EH (cell line): Measurements from ENCODE around the gene JDP2.

ENCODE experiments used
- DNase-seq: peaks from one replicate; pipeline ENCODE4 v3.0.0-alpha.2; 2015; ENCODE audit warnings: low read depth

JDP2 gene

DNA sequence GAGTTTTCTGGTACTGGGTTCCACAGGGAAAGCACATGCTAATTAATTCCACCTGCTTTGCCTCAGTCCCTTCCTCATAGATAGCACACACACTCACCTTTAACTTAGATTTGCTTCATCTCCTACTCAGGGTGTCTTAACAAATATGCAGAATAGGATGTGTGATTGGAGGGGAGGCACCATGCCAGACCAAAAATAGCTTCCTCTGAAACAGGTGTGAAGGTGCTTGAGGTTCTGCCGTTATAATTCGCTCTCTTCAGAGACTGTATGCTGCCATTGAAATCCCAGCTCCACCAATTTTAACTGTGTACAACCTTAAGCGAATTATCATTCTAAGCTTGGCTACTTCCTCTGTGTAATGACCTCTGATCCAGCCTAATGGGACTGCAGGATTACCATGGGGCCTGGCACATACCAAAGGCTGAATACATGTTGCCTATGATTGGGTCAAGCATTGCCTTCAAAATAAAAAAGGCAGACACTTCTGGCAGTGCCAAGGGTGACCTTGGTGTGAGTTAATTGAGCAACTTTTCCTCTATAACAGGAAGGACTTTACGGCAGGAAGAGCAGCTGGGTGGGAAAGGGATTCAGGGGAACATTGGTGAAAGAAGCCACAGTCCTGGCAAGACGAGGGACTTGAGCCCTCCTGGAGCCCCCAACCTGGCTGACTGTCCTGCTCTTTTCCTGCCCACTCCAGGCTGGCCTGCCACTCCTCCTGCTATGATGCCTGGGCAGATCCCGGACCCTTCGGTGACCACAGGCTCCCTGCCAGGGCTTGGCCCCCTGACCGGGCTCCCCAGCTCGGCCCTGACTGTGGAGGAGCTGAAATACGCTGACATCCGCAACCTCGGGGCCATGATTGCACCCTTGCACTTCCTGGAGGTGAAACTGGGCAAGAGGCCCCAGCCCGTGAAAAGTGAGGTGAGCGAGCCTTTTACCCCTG, 9.7 kb downstream of the JDP2 start:
- DNase-seq = no peak

- DNase-seq = no peak
Observed at GRCh38 chr14:75438486-75439080, 10.8 kb downstream of the JDP2 start.

DNA sequence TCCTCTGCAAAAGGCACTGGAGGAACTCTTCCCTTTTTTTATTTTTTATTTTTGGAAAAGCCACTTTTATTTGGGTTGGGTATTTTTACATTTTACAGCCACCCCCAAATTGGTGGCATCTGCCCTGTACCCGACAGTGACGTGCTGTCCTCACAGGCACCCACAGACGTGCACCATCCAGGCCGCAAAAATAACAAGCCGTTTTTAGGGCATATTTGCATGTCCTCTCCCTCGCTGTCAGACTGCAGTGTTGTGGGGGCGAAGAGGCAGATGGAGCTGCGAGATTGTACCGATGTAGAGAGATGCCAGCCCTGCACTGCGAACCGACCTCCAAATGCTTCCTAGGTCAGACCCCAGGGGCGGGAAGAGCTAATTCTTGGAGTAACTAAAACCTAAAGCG, 12.2 kb downstream of the JDP2 start:
- no peak for DNase-seq

GRCh38 chr14:75440733-75441477, 13.1 kb downstream of the JDP2 start:
- peak; percentile 55 for DNase-seq

DNA sequence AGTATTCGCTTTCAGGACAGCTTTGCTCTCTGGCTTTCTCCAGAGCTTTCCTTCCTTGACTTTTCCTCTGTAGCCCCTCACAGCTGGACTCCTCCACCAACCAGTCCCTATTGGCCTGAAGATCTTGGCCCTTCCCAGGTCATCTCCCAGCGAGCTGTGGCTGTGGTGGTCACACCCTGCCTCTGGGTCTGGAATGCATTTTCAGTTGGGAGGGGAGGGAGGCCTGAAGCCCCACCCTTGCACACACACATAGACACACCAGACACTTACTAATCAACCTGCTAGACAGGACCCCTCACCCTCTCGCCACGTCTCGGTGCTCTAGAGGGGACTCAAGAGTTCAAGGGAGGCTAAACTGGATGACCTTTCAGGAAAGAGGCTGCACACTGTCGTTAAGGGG, 13.9 kb downstream of the JDP2 start:
- no peak for DNase-seq

DNA sequence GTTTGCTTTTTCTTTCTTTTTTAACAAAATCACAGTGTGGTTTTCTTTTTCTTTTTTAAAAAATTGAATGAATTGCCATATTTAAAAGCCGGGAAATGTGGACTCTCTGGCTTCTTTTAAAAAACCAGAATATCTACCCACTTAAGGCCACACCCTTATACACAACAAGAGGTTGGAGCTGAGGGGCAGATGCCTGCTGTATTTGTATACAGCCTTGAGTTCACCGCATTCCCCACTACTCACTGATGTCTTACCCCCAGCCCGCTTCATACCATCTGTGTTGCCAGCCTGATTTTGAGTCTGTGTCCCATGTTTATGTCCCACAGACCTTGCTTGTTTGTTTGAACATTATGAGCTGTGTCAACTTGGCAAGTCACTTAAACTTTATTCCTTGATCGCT, 14.3 kb downstream of the JDP2 start:
- no peak for DNase-seq

DNA sequence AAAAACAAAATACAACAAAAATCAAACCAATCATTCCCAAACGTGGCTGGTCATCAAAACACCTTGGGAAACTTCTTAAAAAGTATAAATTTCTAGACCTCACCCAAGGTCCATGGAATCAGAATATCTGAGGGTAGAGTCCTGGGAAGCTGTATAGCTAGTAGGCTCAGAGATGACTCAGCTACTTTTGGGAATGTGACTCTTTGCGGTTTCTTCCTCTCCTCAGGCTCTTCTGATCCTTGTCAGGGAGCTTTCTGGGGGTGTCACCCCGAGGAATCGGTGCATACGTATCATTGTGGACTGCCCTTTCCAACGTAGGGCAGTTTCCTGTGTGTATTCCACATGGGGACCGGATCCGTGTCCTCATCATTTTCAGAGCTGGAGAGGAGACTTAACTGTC, 14.8 kb downstream of the JDP2 start:
- DNase-seq = peak; percentile 60

DNA sequence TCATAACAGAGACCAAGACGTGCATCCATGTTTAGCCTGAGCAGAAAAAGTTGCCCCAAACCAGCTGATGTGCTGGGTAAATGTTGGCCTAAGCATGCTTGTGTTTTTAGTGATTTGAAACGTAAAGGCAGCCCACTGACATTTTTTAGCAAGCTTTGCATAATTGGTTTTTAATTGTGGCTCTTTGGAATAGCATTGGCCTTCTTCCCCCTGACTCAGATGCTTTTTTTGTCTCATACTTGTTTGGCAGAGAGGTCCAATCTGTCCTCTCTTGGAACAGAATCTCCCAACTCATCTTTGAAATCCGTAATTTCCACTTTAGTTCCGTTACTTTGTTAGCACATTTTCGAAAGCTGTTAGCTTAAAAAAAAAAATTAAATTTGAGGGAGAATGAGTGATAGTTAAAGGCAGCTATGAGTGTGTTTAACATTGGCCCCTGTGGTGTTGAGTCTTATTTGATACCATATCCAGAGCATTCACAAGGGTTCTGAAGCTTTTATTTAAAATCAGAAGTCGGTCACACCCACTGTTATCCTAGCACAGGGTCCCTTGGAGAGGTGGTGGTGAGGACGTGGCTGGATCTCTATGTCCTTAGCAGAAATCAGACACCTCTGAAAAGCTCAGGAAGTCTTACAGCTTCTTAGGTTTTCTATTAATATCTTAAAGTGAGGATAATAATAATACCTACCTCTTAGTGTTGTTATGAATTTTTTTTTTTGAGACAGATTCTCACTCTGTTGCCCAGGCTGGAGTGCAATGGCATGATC, 15.6 kb downstream of the JDP2 start:
- DNase-seq = no peak

DNA sequence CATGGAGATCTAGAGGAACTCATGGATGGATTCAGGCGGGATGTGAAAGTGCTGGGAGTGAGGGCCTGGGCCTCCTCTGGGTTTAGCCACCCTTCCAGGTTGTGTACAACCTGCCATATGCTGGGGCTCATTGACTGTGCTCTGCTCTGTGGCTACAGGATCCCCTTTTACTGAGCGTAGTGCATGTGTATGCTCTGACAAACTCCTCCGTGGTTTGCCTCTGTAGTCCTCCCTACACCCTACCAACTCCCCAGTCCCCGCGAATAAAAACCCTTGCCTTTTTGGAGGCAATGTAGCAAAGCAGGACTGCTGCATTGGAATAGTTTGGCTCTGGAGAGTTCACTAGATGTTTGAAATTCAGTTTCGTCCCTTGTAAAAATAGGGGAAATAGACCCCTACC, 17.4 kb downstream of the JDP2 start:
- DNase-seq = no peak

DNA sequence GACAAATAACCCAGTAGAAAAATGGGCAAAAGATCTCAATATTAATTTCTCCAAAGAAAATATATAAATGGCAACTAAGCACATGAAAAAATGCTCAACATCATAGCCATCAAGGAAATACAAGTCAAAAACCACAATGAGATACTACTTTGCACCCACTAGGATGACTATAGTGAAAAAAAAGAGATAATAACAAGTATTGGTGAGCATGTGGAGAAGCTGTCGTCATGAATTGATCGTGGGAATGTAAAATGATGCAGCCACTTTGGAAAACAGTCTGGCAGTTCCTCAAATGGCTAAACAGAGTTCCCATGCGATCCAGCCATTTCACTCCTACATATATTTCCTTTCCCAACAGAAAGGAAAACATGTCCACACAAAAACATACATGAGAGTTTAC, 18.1 kb downstream of the JDP2 start:
- DNase-seq = no peak

GRCh38 chr14:75446447-75446846, 18.6 kb downstream of the JDP2 start:
- no peak for DNase-seq

DNA sequence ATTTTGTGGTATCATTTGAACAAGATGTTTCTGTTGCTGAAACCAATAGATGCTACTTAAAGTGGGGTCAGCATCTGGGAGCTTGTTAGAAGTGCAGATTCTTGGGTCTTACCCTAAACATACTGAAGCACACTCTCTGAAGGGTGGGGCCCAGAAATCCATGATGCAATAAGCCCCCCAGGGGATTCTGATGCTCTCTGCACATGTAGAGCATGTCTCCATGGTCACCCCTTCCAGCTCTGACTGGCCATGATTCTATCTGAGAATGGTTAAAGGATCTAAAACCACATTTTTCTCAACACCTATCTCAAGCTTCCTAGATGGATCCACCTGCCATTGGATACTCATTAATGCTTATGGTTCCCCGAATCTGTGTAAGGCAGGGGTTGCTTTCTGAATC, 20.4 kb downstream of the JDP2 start:
- no peak for DNase-seq

GRCh38 chr14:75449036-75449435, 21.2 kb downstream of the JDP2 start:
- DNase-seq = no peak

GRCh38 chr14:75449696-75450095, 21.9 kb downstream of the JDP2 start:
- no peak for DNase-seq

- DNase-seq = no peak
Observed at GRCh38 chr14:75450381-75451276, 22.8 kb downstream of the JDP2 start.

DNA sequence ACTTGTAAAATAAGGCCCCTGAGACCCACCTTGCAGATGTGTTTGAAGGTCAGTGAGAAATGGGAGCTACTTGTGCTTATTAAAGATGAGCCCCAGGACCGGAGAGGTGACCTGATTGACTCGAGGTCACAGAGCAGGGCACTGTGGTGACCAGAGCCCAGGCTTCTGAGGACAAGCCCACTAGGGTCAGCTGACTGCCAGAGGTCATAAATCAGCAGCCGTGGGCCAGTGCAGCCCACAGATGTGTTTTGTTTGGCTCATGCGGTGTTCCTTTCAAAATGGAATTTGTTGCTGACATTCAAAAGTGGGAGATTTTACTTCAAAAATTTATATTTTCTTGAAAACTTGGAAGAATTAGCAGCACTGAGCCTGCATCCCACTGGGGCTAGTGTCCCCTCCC, 24.5 kb downstream of the JDP2 start:
- peak; percentile 48 for DNase-seq

- DNase-seq = peak; percentile 99
Observed at GRCh38 chr14:75452900-75453816, 25.3 kb downstream of the JDP2 start.

DNA sequence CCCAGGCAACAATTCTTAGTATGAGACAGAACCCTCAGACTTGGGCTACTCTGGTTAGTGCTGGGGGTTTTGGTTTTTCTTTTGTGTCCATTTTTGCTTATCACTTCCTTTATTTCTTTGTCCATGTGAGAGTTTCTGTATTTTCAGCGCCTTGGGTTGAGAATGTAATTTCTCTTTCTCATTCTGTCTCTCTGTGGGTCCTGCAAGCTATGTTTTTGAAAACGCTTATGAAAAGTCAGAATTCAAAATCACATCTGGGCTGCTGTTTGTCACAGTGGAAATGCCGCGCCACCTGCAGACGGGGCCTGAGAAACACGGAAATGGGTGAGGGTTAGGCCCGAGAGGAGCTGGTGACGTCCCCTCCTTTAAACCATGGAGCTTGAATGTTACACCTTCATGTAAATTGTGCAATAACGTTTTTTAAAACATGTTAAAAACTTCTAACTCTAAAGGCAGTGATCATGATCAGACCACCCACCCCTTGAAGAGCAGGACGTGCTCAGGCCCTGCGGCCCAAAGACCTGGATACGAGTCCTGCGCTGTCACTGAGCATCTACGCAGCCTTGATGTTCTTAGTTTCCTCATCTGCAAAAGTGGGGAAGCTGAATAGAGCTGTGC, 26.1 kb downstream of the JDP2 start:
- no peak for DNase-seq

GRCh38 chr14:75454963-75455546, 27.2 kb downstream of the JDP2 start:
- peak; percentile 89 for DNase-seq
